Measurements from ENCODE around the gene NKAIN2.

Gene NKAIN2

DNA sequence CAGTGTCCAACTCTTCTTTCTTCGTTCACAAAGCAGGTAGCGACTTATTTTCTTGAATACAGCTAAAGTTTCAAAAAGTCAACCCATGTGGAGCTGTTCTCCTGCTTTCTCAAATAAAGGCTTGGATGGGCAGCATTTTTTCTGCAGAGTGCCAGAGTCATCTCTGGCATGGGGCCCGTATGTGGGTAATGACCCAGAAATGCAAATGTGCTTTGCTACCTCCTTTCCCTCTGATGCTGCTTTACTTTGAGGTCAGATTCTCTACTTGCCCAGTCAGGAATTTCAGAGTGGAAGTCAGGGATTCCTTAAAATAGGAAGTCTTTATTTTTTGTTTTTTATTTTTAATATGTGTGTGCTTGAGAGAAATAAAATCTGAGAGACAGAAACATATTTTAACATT lies 4.9 kb downstream of the NKAIN2 start:
- peak; percentile 3 for DNase-seq (ENCODE audit: low spot score)

- DNase-seq (ENCODE audit: low spot score) = no peak
Observed at GRCh38 chr6:123810214-123810613, 6.5 kb downstream of the NKAIN2 start.

DNA sequence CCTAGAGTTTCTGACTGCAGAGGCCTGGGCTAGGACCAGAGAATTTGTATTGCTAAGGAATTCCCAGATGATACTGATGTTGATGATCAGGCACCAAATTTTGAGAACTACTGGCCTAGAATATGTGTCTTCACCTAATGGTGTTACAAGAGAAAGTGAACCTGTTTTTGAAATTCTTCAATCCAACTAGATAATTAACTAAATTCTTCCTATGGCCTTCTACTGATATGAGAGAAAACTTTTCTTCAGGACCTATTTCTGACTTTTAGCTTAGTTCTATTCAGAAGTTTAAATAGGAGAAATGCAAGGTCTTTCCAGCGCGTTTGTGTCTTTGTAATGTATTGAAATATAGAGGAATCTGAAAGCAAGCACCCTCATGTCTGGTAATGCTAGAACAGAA lies 7.3 kb downstream of the NKAIN2 start:
- DNase-seq (ENCODE audit: low spot score) = no peak

DNA sequence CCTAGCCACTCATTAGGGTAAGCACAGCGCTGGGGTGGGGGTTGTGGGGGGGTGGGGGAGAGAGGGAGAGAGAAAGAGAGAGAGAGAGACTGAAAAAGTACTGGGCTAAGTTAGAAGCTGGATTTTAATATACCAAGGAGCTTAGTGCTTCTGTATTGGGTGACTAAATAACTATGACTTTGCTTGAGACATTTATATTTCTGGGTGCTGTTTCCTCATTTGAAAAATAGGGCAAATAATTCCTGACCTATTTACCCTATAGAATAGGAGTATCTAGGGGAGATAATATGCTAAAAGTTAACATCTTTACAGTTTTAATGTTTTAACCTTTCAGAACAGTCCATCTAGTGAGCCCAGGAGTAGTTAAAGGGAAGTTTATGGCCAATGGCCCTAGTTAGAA lies 7.7 kb downstream of the NKAIN2 start:
- no peak for DNase-seq (ENCODE audit: low spot score)

- no peak for DNase-seq (ENCODE audit: low spot score)
Observed at GRCh38 chr6:123812621-123813020, 9.0 kb downstream of the NKAIN2 start.

DNA sequence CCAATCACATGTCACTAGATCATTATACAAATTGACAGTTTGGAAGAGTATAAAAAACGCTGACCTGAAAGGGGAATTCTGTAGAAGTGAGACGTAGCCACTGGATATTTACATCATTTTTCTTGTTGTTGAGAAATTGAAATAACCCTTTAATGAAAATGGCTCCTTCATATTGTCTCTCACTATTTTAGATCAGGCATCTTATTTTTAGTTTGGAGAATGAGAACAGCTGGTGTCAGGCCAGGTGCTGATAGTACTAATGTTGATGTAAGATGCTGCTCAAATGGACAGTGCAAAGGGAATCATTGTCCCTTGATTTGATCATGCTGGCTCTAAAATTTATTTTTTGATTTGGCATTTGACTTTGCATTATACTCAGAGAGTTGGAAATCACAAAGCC lies 17.4 kb downstream of the NKAIN2 start:
- DNase-seq (ENCODE audit: low spot score) = no peak

- peak; percentile 60 for DNase-seq (ENCODE audit: low spot score)
Observed at GRCh38 chr6:123829302-123829953, 25.8 kb downstream of the NKAIN2 start.

GRCh38 chr6:123830120-123830519 lies 26.5 kb downstream of the NKAIN2 start:
- no peak for DNase-seq (ENCODE audit: low spot score)

DNA sequence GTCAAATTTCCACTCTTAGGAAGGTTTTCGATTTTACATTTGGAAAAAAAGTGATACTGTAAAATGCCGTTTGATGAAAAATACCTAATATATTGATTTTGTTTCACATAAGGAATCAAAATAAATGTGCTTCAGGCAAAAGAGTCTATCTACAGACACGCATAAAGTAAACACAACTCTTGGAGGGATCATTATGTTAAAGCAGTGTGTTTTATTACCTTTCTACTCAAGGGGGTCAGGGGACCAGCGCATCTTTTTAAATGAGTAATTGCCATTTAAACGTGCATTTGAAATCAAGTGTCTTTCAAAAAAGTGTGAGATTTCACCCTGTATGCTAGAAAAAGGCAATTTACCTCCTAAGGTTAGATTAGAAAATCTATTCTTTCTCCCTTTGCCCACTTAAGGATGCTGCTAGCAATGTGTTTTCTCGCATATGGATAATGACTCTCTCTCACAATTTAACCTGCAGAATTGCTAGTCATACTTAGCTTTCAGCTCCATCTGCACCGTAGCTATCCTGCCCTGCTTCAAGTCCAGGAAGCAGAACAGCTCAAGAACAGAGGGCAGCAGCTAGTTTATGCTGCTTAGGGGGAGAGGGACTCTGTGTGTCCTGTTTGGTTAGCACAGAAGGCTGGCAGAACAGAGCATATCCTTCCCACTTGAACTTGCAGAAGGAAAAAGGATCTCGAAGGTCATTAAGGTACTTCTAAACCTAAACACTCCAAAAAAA lies 35.0 kb downstream of the NKAIN2 start:
- DNase-seq (ENCODE audit: low spot score) = no peak

DNA sequence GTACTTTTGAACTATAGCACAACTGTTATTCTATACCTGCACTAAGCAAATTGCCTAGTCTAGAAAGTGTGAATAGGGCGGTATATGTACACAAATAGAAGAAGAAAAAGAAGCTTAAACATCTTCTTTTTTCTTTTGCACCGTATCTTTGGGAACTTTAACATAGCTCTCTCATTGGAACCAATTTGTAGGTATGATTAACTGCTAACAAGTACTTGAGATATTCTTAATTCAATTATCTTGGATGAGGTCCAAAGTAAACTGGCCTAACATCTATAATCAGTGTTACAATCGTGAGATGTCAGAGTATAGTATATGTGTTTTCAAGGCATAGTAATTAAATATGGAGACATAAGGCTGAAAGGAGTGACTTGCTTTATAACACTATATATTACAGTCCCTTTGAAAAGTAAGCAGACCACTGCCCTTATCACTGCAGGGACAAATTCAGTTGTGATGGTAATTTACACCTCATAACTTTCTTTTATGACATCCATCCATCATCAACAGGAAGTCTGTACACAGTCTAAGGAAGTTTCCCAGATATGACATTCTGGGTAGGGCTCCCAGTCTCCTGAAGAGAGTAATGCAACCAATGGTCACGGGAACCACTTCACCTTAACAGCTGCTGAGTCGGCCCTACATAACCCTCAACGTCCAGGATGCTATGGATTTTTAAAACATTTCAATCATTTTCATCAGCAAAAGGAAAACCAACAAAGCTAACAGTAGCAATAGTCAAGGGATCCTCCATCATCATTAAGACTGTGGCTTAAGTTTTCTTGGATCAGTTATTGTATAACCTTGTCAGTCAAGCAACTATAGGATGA lies 37.6 kb downstream of the NKAIN2 start:
- DNase-seq (ENCODE audit: low spot score) = no peak

DNA sequence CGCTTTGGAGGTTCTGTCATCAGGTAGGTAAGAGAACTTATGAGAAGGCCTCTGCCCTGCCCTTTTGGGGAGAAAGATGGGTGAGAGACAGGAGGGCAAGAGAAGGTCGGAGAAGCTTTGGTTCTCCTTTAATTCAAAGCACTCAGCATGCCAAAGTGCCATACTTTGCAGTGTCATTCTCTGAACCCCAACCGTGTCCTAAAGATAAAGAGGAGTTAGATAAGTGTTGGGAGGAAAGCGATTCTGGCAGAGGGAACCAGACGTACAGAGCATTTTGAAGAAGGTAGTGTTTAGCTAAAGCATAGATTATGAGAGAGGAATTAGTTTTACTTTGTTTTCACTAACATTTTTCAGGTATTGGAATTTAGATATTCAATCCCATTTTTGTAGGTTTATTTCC lies 40.3 kb downstream of the NKAIN2 start:
- DNase-seq (ENCODE audit: low spot score) = no peak

DNA sequence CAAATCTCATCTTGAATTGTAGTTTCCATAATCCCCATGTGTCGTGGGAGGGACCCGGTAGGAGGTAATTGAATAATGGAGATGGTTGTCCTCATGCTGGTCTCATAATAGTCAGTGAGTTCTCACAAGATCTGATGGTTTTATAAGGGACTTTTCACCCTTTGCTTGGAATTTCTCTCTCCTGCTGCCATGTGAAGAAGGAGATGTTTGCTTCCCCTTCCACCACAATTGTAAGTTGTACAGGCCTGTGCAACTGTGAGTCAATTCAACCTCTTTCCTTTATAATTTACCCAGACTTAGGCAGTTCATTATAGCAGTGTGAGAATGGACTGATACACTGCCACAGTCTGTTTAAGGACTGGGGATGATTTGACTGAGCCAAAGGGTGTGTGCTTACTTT lies 44.7 kb downstream of the NKAIN2 start:
- DNase-seq (ENCODE audit: low spot score) = no peak

DNA sequence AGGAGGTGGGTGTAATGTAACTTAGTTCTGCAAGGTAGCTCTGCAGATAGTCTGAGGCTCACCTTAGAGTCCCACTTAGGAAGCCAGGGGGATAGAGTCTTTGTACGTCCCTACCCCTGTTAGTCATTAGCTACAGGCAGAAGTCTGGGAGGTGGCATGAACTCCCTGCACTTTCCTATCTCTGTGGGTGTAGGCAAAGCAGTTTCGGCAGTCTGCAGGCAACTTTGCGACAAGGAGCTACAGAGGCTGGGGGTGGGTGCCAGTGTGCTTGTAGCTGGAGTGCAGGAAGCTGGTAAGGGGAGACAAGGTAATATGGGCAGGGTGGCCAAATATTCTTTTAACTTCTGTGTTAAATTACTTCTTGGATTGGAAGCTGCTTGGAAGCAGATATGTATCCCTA lies 45.7 kb downstream of the NKAIN2 start:
- no peak for DNase-seq (ENCODE audit: low spot score)

GRCh38 chr6:123850555-123850954 lies 46.9 kb downstream of the NKAIN2 start:
- DNase-seq (ENCODE audit: low spot score) = no peak

DNA sequence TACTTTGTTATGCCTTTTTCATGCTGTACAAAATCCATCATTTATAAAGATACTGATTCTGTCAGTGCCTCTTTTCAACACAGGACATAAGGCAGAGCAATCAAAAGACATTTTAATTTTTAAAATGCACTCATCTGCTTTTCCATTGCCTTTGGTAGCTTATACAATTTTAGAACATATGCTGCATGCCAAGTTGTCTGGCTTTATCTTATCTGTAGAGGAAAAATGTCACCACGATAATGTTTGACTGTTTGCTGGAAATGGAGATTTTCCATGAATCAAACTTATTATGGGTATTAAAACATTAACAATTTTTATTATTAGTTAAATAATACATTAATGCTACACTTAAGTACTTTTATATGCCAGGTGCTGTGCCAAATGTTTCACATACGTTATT lies 50.5 kb downstream of the NKAIN2 start:
- DNase-seq (ENCODE audit: low spot score) = no peak

GRCh38 chr6:123855506-123855905 lies 51.8 kb downstream of the NKAIN2 start:
- DNase-seq (ENCODE audit: low spot score) = no peak

DNA sequence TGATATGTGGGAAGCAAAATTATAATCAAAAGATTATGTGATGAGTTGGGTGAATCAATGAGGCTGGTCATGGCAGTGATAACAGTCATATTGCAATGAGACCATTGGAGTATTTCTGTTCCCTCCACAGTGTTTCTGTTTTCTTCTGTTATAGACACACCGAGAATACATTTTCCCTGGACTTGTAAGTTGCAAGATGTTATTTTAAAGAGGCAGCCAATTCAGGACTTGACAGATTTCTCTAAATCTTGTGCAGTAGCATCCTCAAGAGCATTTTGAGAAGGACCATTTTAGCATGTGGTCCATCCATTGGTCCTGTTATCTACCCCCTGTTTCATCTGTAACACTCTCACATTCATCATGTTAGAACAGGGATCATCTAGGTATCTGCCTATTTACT lies 55.6 kb downstream of the NKAIN2 start:
- no peak for DNase-seq (ENCODE audit: low spot score)

- no peak for DNase-seq (ENCODE audit: low spot score)
Observed at GRCh38 chr6:123869334-123869733, 65.7 kb downstream of the NKAIN2 start.

GRCh38 chr6:123873974-123874373 lies 70.3 kb downstream of the NKAIN2 start:
- no peak for DNase-seq (ENCODE audit: low spot score)

DNA sequence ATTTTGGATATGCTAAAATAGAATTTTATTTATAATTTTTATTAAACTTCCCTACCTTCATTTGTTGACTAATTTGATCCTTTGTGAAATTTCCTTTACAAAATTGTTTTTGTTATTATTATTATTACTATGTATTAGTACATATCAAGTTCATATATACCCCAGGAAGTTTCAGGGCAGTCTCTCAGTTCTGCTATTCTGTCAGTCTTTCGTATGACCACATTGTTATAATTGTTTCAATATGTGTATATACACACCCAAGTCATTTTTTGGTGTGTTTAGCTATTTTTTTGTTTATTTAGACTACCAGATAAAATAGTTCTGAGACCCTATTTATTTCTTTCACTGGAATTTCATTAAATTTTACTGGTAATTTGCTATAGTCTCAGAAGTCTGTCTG lies 72.1 kb downstream of the NKAIN2 start:
- no peak for DNase-seq (ENCODE audit: low spot score)

DNA sequence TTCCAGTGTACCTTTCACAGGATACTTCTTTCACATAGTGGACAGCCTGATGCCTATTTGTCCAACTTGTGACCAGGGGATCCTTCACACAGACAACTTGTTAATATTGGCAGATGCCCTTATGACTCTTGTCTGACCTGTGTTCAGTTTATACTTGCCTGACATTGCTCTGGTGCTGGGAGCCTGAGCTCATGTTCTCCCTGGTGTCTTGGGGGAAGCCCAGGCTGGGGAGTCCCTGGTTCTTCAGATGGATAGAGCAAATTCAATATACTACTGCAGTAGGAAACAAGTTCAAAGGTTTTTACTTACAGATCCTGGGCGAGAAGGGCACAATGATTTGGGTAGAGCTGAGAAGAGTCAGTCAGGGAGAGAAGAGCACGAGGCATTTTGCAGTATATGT lies 76.1 kb downstream of the NKAIN2 start:
- DNase-seq (ENCODE audit: low spot score) = no peak

- DNase-seq (ENCODE audit: low spot score) = no peak
Observed at GRCh38 chr6:123888771-123889513, 85.3 kb downstream of the NKAIN2 start.
